Fibroblast of villous mesenchyme (primary cell): ENCODE data around the gene CER1. TPM values are rescaled to one million over a fixed set of nuclear protein-coding genes. Genes with fewer than 3 reads are reported as not detected.

Experiments
- DNase-seq: peaks from one replicate; pipeline ENCODE4 v3.0.0-alpha.2; 2010; ENCODE audit warnings: low read depth
- H3K4me3 ChIP-seq: 2 replicates; pipeline ENCODE4 v1.5.1; 2011; ENCODE audit warnings: low read depth, mild to moderate bottlenecking, low read length
- CTCF ChIP-seq: IDR thresholded peaks from 2 replicates; pipeline ENCODE4 v1.5.1; 2012; ENCODE audit warnings: low read depth, mild to moderate bottlenecking, low read length; ENCODE audit not compliant: insufficient read depth
- total RNA-seq: library from RNA; depleted of rRNA; stranded (reverse); fragments of >200 nt; gene quantifications from 2 replicates; pipeline ENCODE4 v1.2.3, GENCODE V29; 2012

The CER1 gene
- total RNA-seq, 1 donor: not detected

GRCh38 chr9:14760060-14760459 lies 37.5 kb upstream of the CER1 start:
- no peak for DNase-seq
- no peak for TF ChIP-seq CTCF
- H3K4me3 ChIP-seq: no peak overlapping the region

GRCh38 chr9:14756291-14756690 lies 33.8 kb upstream of the CER1 start:
- H3K4me3 ChIP-seq: no peak overlapping the region
- no peak for TF ChIP-seq CTCF
- DNase-seq: no peak

- no peak for TF ChIP-seq CTCF
- no peak overlapping the region for H3K4me3 ChIP-seq
- DNase-seq: no peak
Measured at GRCh38 chr9:14752871-14753270, 30.3 kb upstream of the CER1 start.

GRCh38 chr9:14752271-14752670 lies 29.7 kb upstream of the CER1 start:
- H3K4me3 ChIP-seq: no peak overlapping the region
- TF ChIP-seq CTCF: no peak
- DNase-seq: no peak

- H3K4me3 ChIP-seq: no peak overlapping the region
- DNase-seq: no peak
- TF ChIP-seq CTCF: no peak
Measured at GRCh38 chr9:14750821-14751220, 28.3 kb upstream of the CER1 start.

GRCh38 chr9:14749741-14750211 lies 27.2 kb upstream of the CER1 start:
- H3K4me3 ChIP-seq: no peak overlapping the region
- DNase-seq: no peak
- TF ChIP-seq CTCF: no peak

GRCh38 chr9:14748373-14748772 lies 25.8 kb upstream of the CER1 start:
- no peak for TF ChIP-seq CTCF
- DNase-seq: no peak
- H3K4me3 ChIP-seq: no peak overlapping the region
